Measurements from ENCODE around the gene EDAR.

Gene EDAR

DNA sequence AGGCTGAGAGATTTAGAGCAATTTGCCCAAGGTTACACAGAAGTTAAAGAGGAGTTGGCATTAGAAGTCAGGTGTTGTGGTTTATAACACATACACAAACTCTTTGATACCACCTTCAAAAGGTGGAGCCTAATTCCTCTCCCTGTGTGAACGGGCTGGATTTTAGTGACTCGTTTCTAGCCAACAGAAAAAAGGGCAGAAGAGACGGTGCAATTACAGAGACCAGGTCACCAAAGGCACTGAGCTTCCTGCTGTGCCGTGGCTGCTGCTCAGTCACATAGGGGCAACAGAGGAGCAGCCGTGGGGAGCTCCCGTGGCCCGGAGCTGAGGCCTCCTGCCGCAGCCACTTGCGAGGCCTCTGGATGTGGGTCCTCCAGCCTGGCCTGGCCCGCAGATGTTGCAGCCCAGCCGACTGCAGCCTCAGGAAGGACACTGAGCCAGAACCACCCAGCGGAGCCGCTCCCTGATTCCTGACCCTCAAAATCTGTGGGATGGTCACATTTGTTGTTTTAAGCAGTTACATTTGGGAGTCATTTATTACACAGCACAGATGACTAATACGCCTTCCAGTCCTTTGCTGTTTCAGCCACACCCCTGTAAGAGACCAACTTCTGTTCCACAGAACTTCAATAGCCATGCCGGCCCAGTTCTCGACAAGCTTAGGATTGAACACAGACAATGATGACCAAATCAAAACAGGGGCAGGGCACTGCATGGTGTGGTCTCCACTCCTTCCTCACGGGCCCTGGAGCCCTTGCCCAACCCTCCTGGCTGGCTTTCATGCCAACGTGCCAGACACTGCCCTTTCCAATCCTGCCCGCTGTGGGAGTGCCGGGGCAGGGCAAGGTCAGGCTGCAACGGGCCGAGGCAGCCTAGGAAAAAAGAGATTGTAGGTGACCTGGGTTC is 17.1 kb downstream of the EDAR start:
- H3K36me3 ChIP-seq (ENCODE audit: control insufficient read depth, insufficient read depth, low read length) = no peaks in the 10 kb centered on the region
- no peak overlapping the region for H3K4me3 ChIP-seq (replicated peaks; ENCODE audit: low read depth, low read length)
- DNase-seq (ENCODE audit: extremely low read depth, insufficient read length) = no peak
- no peak for TF ChIP-seq CTCF (IDR thresholded peaks at IDR 0.05; ENCODE audit: insufficient read depth, low read length, poor library complexity, severe bottlenecking)
- H3K27me3 ChIP-seq (replicated peaks; ENCODE audit: control insufficient read depth, insufficient read depth, low read length) = no peaks in the 10 kb centered on the region; the same call in 1 of the 2 replicates

DNA sequence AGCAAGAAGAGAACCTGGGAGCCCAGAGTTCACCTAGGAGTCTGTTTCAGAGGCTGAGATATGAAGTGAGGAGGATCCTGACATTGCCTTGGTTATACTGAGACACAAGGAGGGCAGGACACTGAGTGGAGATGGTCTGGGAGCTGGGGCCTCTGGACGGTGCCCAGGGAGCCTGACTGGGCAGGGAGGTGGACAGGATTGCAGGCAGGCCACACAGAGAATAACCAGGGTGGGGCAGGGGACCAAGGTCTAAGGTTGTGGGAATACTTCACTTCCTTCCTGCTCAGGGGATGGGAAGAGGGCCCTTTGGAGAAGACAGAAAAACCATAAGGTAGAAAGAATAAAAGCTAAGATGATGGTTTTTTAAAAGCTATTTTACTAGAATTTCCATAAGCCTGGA is 18.7 kb downstream of the EDAR start:
- H3K4me3 ChIP-seq (replicated peaks; ENCODE audit: low read depth, low read length) = no peak overlapping the region
- no peak for DNase-seq (ENCODE audit: extremely low read depth, insufficient read length)

GRCh38 chr2:108969856-108970255 is 19.2 kb downstream of the EDAR start:
- Histone ChIP-seq H3K4me3 (replicated peaks; ENCODE audit: low read depth, low read length) (no peak overlapping the region), H3K27me3 (replicated peaks; ENCODE audit: control insufficient read depth, insufficient read depth, low read length) (no peaks in the 10 kb centered on the region; the same call in 1 of the 2 replicates), H3K36me3 (ENCODE audit: control insufficient read depth, insufficient read depth, low read length) (no peaks in the 10 kb centered on the region)
- TF ChIP-seq CTCF (IDR thresholded peaks at IDR 0.05; ENCODE audit: insufficient read depth, low read length, poor library complexity, severe bottlenecking) = no peak
- no peak for DNase-seq (ENCODE audit: extremely low read depth, insufficient read length)

More for the DNA sequence above, 18.7 kb downstream of the EDAR start:
- TF ChIP-seq CTCF (IDR thresholded peaks at IDR 0.05; ENCODE audit: insufficient read depth, low read length, poor library complexity, severe bottlenecking) = no peak
- Histone ChIP-seq H3K27me3 (replicated peaks; ENCODE audit: control insufficient read depth, insufficient read depth, low read length) (no peaks in the 10 kb centered on the region; the same call in 1 of the 2 replicates), H3K36me3 (ENCODE audit: control insufficient read depth, insufficient read depth, low read length) (no peaks in the 10 kb centered on the region)

GRCh38 chr2:108968619-108969018 is 20.4 kb downstream of the EDAR start:
- no peak for TF ChIP-seq CTCF (IDR thresholded peaks at IDR 0.05; ENCODE audit: insufficient read depth, low read length, poor library complexity, severe bottlenecking)
- H3K4me3 ChIP-seq (replicated peaks; ENCODE audit: low read depth, low read length) = no peak overlapping the region
- no peak for DNase-seq (ENCODE audit: extremely low read depth, insufficient read length)
- H3K27me3 ChIP-seq (replicated peaks; ENCODE audit: control insufficient read depth, insufficient read depth, low read length) = no peaks in the 10 kb centered on the region; the same call in 1 of the 2 replicates
- H3K36me3 ChIP-seq (ENCODE audit: control insufficient read depth, insufficient read depth, low read length) = no peaks in the 10 kb centered on the region

- H3K27me3 ChIP-seq (replicated peaks; ENCODE audit: control insufficient read depth, insufficient read depth, low read length) = no peaks in the 10 kb centered on the region; the same call in 1 of the 2 replicates
- no peak for DNase-seq (ENCODE audit: extremely low read depth, insufficient read length)
- no peaks in the 10 kb centered on the region for H3K36me3 ChIP-seq (ENCODE audit: control insufficient read depth, insufficient read depth, low read length)
Measured at GRCh38 chr2:108967757-108968156, 21.3 kb downstream of the EDAR start.

More at GRCh38 chr2:108967757-108968156, 21.3 kb downstream of the EDAR start:
- H3K4me3 ChIP-seq (replicated peaks; ENCODE audit: low read depth, low read length) = no peak overlapping the region
- no peak for TF ChIP-seq CTCF (IDR thresholded peaks at IDR 0.05; ENCODE audit: insufficient read depth, low read length, poor library complexity, severe bottlenecking)

Measured in GM06990 (cell line).